Liver (tissue), 3 donors: ENCODE data around the gene SURF2.

ENCODE experiments used
- ATF3 ChIP-seq: IDR thresholded peaks from 2 replicates; pipeline ENCODE4 v1.6.1; 2016; ENCODE audit warnings: antibody characterized with exemption
- CTCF ChIP-seq: fragments of 150-350 bp; IDR thresholded peaks from 2 replicates; pipeline ENCODE4 v1.5.1; 2017; ENCODE audit warnings: improper control_type of control experiment, low read depth, low read length; ENCODE audit not compliant: missing input control
- EGR1 ChIP-seq, 2 donors: IDR thresholded peaks; 2 replicates each; pipeline ENCODE4 v1.6.1; 2016 to 2018; ENCODE audit warnings: antibody characterized with exemption in 2 of 2, low read depth in 2 of 2
- GABPA ChIP-seq, 2 donors: IDR thresholded peaks in 1 of 2; conservative IDR thresholded peaks in 1 of 2; 2 replicates each; pipeline ENCODE4 v1.6.1; 2016; ENCODE audit warnings: antibody characterized with exemption in 2 of 2, mild to moderate bottlenecking in 1 of 2, moderate library complexity in 1 of 2
- HNF4A ChIP-seq, 2 donors: conservative IDR thresholded peaks; 2 replicates each; pipeline ENCODE4 v1.6.1; 2016; ENCODE audit warnings: antibody characterized with exemption in 2 of 2, mild to moderate bottlenecking in 2 of 2
- JUND ChIP-seq, 2 donors: IDR thresholded peaks; 2 replicates each; pipeline ENCODE4 v1.6.1; 2016; ENCODE audit warnings: antibody characterized with exemption in 2 of 2
- MAX ChIP-seq: IDR thresholded peaks from 2 replicates; pipeline ENCODE4 v1.6.1; 2016; ENCODE audit warnings: antibody characterized with exemption
- RAD21 ChIP-seq, 2 donors: IDR thresholded peaks; 2 replicates each; pipeline ENCODE4 v1.6.1; 2016; ENCODE audit warnings: antibody characterized with exemption in 2 of 2, mild to moderate bottlenecking in 2 of 2
- REST ChIP-seq: IDR thresholded peaks from 2 replicates; pipeline ENCODE4 v1.6.1; 2016; ENCODE audit warnings: antibody characterized with exemption, mild to moderate bottlenecking
- SP1 ChIP-seq: IDR thresholded peaks from 2 replicates; pipeline ENCODE4 v1.6.1; 2018; ENCODE audit warnings: antibody characterized with exemption, mild to moderate bottlenecking
- TAF1 ChIP-seq: conservative IDR thresholded peaks from 2 replicates; pipeline ENCODE4 v1.6.1; 2016; ENCODE audit warnings: antibody characterized with exemption, mild to moderate bottlenecking
- YY1 ChIP-seq: IDR thresholded peaks from 2 replicates; pipeline ENCODE4 v1.6.1; 2016; ENCODE audit warnings: antibody characterized with exemption, mild to moderate bottlenecking
- ZBTB33 ChIP-seq: IDR thresholded peaks from 2 replicates; pipeline ENCODE4 v1.6.1; 2016; ENCODE audit warnings: antibody characterized with exemption
- donor health status: healthy.
- donor health status: healthy.

- TF ChIP-seq CTCF = no peak
- TF ChIP-seq ZBTB33 = no peak
- no peak for TF ChIP-seq RAD21 (IDR thresholded peaks at IDR 0.05)
- no peak for TF ChIP-seq REST
- TF ChIP-seq TAF1 = no peak
- no peak for TF ChIP-seq SP1
- TF ChIP-seq EGR1 (IDR thresholded peaks at IDR 0.05; ENCODE audit: low read depth in 2 of 2) = no peak
- TF ChIP-seq JUND (IDR thresholded peaks at IDR 0.05) = no peak
- TF ChIP-seq YY1 = no peak
- TF ChIP-seq ATF3 = no peak
- TF ChIP-seq HNF4A (conservative IDR thresholded peaks at IDR 0.05) = no peak
- no peak for TF ChIP-seq GABPA (IDR thresholded peaks at IDR 0.05 in 1 of 2, conservative IDR thresholded peaks at IDR 0.05 in 1 of 2)
- no peak for TF ChIP-seq MAX
Measured at GRCh38 chr9:133367221-133367620, 10.9 kb downstream of the SURF2 start.
